Ishikawa (cell line): ENCODE measurements around the gene ARHGEF35.

ENCODE experiments used
- CREB1 ChIP-seq: IDR thresholded peaks from 2 replicates; pipeline ENCODE4 v1.6.1; 2012; ENCODE audit warnings: low read depth
- EGR1 ChIP-seq: IDR thresholded peaks from 2 replicates; pipeline ENCODE4 v1.6.1; 2012
- EP300 ChIP-seq: IDR thresholded peaks from 2 replicates; pipeline ENCODE4 v1.6.1; 2012; ENCODE audit warnings: borderline replicate concordance
- FOXM1 ChIP-seq: IDR thresholded peaks from 2 replicates; pipeline ENCODE4 v1.6.1; 2012; ENCODE audit warnings: low read depth, borderline replicate concordance
- MAX ChIP-seq: IDR thresholded peaks from 2 replicates; pipeline ENCODE4 v1.6.1; 2012
- NFIC ChIP-seq: IDR thresholded peaks from 2 replicates; pipeline ENCODE4 v1.6.1; 2012
- RAD21 ChIP-seq: IDR thresholded peaks from 2 replicates; pipeline ENCODE4 v1.6.1; 2012; ENCODE audit warnings: low read depth
- TAF1 ChIP-seq: IDR thresholded peaks from 2 replicates; pipeline ENCODE4 v1.6.1; 2012; ENCODE audit warnings: low read depth, mild to moderate bottlenecking
- TCF12 ChIP-seq: IDR thresholded peaks from 2 replicates; pipeline ENCODE4 v1.6.1; 2012; ENCODE audit warnings: low read depth
- TEAD4 ChIP-seq: IDR thresholded peaks from 2 replicates; pipeline ENCODE4 v1.6.1; 2012
- USF1 ChIP-seq: IDR thresholded peaks from 2 replicates; pipeline ENCODE4 v1.6.1; 2012
- ZBTB7A ChIP-seq: IDR thresholded peaks from 2 replicates; pipeline ENCODE4 v1.6.1; 2012; ENCODE audit warnings: low read depth

- no peak for TF ChIP-seq EP300
- TF ChIP-seq TCF12, result no peak
- no peak for TF ChIP-seq NFIC
- no peak for TF ChIP-seq CREB1
- TF ChIP-seq MAX, result no peak
- no peak for TF ChIP-seq ZBTB7A
- TF ChIP-seq TAF1, result no peak
- no peak for TF ChIP-seq RAD21
- no peak for TF ChIP-seq EGR1
- no peak for TF ChIP-seq USF1
- no peak for TF ChIP-seq TEAD4
- no peak for TF ChIP-seq FOXM1
Observed at GRCh38 chr7:144144426-144144825, 51.2 kb downstream of the ARHGEF35 start.
